HG03565 (cell line): Measurements from ENCODE around the gene LST1.

Experiments used
- ATAC-seq: cut with Tn5 transposase; IDR thresholded peaks from one replicate; pipeline ENCODE4 v1.9.1; 2021; ENCODE audit warnings: mild to moderate bottlenecking, moderate library complexity; ENCODE audit not compliant: unreplicated experiment

LST1 gene

DNA sequence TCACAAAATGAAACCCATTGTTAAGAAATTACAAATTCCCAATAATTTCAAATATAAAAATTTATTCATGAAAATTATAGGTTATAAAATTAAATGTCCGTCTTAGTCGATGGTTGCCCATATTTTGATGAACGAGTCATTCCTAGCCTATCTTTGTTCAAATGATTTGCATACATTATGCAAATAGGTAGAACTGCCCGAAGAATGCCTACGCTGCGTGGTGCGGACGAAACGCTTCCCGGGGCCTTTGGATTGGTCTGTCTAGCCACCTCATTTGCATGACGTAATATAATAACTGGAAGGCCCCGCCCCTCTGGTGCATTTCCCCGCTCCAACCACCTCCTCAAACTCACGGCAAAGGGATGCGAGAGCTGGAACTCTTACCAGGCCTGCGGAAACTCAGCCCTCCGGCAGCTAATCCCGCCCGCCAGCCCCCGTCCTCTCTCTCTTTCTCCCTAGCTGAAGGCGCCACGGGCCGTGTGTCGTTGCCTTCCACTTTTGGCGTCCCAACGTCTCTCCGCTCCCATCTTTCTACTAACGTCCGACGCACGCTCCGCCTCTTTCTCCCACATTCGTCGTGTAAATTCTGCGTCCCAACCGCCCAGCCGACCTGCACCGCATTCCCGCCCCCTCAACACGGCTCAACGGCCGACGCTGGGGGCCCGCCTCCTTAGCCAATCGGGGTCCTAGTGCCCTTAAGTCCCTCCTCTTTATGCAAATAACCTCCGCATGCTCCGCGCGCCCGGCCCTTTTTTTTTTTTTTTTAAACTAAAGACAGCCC lies 33.9 kb downstream of the LST1 start:
- ATAC-seq: peak; percentile 76

DNA sequence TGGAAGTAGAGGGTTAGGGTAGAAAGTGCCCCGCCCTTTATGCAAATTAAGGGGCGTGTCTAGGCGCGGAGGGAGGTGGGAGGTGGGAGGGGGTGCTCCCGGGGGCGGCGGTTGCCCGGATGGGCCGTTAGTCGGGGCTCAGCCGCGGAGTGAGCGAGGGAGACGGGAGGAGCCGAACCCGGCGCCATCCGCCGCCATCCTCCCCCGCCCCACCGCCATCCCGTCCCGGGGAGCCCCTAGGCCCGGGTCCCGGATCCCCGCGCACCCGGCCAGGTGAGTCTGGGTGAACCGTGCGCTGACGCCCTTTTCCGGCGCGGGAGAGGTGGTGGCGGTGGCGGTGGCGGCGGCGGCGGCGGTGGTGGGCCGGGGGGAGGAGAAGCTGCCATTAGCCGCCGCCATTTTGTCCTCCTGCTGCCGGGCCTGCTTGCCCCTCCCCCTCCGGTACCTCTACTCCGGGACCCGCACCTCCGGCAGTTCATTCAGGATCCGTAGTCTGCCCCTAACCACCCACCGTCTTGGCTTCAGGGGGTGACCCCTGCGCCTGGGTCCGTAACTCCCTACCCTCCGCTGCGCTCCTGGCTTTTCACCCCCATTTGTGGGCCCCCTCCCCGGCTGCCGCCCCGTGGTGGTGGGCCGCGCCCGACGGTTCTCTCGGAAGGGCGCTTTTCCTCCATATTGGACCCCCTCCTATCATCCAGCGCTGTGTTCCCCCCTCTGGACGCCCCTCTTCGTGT lies 34.7 kb downstream of the LST1 start, which contains the start of gene PRRC2A:
Gene PRRC2A (plus strand): TSS at position 130 of the 734 bp plus-strand sequence. CDS start 2,075 bp downstream, outside the sequence.
- peak; percentile 14 for ATAC-seq

DNA sequence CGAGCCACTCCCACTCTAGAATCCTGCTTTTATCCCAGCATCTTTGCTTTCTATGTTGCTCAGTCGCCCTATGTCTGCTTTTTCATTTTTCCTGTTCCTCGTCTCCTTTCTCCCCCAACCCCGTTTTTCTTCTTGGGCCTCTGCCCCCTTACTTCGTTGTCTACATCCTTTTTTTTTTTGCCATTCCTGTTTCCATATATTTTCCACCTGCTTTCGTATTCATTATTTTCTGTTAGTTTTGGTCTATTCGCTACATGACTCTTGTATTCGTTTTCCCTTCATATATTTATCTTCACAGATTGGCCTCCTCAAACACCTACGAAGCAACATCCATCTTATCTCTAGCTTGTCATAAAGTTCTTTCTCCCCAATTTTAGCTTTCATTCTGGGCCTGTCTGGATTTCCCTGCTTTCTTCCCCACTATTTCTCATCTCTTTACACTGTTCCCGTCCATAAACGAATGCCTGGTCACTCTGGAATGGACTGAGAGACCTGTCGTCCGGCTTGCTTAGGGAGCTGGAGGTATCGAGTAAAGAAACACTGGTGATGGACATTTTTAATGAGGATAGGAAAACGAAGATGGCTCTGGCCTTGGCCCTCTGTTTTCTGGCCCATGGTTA lies 35.4 kb downstream of the LST1 start:
- no peak for ATAC-seq

DNA sequence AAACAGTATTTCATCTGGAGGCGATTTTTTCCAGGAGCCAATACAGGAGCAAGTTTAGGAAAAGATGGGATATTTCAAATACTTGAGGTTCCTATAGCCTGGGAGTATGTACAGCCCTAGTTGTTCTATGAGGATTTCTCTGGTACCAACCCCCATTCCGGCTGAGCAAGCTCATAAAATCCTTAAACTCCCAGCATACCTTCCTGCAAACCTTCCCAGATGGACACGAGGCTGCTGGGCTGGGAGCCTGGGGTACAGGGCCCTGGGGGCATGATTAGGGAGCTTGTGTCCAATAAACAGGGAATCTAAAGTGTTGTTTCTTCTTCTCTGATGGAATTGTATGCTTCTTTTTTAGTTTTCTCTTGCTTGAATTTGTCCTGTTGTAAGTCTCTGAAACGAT lies 35.9 kb downstream of the LST1 start:
- no peak for ATAC-seq

DNA sequence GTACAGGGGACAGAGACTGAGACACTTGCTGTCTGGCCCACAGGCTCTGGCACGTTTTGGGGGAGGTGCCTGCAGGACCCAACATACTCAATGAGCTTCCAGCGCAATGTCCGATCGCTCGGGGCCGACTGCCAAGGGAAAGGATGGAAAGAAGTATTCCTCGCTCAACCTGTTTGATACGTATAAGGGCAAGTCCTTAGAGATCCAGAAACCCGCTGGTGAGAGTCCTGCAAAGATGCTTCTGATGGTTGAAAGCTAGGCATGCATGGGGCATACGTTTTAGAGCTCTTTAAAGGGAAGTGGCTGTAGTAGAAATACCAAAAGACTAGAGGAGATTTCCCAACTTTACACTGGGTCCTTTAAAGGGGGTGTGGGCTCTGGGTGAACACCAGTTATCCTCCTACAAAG lies 36.6 kb downstream of the LST1 start:
- ATAC-seq: no peak

DNA sequence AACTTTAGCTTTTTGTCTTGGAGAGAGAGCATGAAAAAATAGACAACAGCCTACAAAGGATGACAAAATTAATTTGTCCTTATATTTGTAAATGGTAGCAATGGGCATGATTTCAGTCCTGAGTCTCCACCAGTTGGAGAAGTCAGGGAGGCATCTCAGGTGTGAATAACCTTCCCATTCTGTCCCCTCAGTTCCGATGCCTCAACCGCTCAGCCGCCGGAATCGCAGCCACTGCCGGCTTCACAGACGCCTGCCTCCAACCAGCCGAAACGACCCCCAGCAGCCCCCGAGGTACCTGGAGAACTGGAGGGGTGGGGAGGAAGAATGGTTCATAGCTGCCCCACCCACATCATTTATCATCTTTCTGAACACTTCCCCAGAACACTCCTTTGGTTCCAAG lies 38.0 kb downstream of the LST1 start:
- ATAC-seq: no peak

DNA sequence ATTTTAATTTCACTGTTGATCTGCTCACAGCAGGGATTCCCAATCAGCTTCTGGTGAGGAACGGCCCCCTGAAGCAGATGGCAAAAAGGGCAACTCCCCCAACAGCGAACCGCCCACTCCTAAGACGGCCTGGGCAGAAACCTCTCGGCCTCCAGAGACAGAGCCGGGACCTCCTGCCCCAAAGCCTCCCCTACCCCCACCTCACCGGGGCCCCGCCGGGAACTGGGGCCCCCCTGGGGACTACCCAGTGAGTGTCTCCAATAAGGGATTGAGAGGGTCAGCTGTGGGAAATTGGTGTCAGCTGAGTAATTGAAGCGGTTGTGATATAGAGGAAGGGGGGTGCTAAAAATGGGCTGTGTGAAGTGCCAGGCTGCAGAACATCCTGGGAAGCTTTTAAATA lies 40.9 kb downstream of the LST1 start:
- ATAC-seq: no peak

DNA sequence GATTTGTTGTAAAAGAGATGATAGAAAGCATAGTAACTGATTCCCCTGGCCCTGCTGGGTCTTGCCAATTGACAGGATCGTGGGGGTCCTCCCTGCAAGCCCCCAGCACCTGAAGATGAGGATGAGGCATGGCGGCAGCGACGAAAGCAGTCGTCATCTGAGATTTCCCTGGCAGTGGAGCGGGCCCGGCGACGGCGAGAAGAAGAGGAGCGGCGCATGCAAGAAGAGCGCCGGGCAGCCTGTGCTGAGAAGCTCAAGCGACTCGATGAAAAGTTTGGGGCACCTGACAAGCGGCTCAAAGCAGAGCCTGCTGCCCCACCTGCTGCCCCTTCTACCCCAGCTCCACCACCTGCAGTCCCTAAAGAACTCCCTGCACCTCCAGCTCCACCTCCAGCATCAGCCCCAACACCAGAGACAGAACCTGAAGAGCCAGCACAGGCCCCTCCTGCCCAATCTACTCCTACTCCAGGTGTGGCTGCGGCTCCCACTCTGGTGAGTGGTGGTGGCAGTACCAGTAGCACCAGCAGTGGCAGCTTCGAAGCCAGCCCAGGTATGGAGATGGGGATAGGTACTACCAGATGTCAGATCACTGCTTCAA lies 41.7 kb downstream of the LST1 start:
- no peak for ATAC-seq

DNA sequence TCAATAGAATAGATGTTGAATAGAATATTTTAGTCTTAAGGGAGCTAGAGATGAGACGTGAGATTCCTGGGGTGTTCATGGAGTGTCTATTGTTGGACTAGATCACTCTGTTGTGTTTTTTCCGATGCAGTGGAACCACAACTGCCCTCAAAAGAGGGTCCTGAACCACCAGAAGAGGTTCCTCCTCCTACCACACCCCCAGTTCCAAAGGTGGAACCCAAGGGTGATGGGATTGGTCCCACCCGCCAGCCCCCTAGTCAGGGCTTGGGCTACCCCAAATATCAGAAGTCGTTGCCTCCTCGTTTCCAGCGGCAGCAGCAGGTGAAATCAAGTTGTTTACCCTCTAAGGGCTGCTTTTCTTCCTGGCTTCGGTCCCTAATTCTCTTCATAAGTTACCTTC lies 42.9 kb downstream of the LST1 start:
- no peak for ATAC-seq

DNA sequence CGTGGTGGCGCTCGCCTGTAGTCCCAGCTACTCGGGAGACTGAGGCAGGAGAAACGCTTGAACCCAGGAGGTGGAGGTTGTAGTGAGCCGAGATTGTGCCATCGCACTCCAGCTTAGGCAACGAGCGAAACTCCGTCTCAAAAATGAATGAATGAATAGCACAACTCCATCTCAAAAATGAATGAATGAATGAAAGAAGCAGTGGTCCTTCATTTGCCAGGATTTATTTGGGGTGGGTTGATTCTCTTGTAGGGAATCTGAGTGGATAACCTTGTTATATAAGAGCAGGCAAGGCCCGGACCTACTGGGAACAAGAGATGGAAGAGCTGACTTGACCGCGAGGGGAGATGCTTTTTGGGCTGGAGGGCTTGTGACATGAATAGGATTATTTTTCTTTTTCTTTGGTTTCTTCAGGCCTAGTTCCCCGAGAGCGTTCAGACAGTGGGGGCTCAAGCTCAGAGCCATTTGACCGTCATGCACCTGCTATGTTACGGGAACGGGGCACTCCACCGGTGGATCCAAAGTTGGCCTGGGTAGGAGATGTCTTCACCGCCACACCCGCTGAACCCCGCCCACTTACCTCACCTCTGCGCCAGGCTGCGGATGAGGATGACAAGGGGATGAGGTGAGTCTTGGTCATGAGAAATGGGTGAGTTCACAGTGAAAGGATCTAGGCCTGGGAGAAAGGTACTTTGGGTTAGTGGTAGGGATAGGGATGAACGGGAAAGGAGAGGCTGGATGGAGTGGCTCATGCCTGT lies 44.3 kb downstream of the LST1 start:
- ATAC-seq: no peak

DNA sequence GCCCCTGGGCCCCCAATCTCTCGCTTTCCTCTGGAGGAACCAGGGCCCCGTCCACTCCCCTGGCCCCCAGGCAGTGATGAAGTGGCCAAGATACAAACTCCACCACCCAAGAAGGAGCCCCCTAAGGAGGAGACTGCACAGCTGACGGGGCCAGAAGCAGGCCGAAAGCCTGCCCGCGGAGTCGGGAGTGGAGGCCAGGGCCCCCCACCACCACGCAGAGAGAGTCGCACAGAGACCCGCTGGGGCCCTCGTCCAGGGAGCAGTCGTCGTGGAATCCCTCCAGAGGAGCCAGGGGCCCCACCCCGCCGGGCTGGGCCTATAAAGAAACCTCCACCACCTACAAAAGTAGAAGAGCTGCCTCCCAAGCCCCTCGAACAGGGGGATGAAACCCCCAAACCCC lies 45.1 kb downstream of the LST1 start:
- ATAC-seq: no peak

DNA sequence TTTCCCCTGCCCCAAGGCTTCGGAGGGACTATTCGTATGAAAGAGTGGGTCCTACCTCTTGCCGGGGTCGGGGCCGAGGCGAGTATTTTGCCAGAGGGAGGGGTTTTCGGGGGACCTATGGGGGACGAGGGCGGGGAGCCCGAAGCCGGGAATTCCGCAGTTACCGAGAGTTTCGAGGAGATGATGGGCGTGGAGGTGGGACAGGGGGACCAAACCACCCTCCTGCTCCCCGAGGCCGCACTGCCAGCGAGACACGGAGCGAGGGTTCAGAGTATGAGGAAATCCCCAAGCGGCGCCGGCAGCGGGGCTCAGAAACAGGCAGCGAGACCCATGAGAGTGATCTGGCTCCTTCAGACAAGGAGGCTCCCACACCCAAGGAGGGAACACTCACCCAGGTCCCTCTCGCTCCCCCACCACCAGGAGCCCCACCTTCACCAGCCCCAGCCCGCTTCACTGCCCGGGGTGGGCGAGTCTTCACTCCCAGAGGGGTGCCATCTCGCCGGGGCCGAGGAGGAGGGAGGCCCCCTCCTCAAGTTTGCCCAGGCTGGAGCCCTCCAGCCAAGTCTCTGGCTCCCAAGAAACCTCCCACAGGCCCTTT lies 45.7 kb downstream of the LST1 start:
- no peak for ATAC-seq

DNA sequence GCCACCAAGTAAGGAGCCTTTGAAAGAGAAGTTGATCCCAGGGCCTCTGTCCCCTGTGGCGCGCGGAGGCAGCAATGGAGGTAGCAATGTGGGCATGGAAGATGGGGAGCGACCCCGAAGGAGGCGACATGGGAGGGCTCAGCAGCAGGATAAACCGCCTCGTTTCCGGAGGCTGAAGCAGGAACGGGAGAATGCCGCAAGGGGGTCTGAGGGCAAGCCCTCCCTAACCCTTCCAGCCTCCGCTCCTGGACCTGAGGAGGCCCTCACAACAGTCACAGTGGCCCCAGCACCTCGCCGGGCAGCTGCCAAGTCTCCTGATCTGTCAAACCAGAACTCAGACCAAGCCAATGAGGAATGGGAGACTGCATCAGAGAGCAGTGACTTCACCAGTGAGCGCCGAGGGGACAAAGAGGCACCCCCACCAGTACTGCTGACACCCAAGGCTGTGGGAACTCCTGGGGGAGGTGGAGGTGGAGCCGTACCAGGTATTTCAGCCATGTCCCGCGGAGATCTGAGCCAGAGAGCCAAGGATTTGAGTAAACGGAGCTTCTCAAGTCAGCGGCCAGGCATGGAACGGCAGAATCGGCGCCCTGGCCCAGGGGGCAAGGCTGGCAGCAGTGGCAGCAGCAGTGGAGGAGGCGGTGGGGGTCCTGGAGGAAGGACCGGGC lies 46.3 kb downstream of the LST1 start:
- ATAC-seq: no peak

DNA sequence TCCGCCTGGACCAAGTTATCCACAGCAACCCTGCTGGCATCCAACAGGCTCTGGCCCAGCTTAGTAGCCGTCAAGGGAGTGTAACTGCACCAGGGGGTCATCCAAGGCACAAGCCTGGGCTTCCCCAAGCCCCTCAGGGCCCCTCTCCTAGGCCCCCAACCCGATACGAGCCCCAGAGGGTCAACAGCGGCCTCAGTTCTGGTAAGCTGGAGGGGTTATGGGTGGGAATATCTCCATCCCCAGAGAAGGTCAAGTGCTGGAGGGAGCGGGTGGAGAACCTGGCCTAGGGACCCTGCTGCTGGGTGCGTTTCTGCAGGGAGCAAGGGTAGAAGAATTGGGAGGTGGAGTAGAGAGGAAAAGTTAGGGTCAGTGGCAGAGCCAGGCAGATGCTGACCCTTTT lies 47.4 kb downstream of the LST1 start:
- ATAC-seq: no peak

DNA sequence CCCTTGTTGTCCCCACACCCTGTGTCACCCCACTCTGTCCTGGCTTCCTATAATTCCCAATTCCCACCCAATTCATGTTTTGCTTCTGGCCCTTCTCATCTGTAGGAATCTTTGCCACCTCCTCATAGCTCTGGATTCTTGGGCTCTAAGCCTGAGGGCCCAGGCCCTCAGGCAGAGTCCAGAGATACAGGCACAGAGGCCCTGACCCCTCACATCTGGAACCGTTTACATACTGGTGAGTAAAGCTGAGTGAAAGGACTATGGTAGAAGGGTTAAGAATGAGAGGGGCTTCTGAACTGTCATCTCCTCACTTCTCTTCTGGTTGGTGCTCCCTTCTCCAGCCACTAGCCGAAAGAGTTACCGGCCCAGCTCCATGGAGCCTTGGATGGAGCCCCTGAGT lies 48.1 kb downstream of the LST1 start:
- ATAC-seq: no peak

DNA sequence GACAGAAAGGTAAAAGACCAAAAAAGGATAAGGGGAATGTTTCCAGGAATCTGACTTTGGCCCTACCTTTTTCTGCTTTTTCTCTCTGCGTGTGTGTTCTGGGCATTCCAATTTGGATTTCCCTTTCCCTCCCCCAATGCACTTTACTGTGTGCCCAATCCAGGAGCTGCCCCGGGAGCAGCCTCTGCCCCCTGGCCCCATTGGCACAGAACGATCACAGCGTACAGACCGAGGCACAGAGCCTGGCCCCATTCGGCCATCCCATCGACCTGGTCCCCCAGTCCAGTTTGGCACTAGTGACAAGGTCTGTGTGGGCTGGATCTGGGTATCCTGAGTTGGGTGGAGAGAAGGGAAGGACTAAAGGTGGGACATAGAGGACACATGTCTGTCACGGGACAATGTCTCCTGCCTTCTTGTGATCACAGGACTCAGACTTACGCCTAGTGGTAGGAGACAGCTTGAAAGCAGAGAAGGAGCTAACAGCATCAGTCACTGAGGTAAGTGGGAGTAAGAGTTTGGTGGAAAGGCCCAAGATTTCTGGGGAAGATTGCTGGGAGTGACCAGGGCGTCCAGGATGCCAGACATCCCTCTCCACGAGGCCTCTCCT lies 49.0 kb downstream of the LST1 start:
- ATAC-seq: no peak

DNA sequence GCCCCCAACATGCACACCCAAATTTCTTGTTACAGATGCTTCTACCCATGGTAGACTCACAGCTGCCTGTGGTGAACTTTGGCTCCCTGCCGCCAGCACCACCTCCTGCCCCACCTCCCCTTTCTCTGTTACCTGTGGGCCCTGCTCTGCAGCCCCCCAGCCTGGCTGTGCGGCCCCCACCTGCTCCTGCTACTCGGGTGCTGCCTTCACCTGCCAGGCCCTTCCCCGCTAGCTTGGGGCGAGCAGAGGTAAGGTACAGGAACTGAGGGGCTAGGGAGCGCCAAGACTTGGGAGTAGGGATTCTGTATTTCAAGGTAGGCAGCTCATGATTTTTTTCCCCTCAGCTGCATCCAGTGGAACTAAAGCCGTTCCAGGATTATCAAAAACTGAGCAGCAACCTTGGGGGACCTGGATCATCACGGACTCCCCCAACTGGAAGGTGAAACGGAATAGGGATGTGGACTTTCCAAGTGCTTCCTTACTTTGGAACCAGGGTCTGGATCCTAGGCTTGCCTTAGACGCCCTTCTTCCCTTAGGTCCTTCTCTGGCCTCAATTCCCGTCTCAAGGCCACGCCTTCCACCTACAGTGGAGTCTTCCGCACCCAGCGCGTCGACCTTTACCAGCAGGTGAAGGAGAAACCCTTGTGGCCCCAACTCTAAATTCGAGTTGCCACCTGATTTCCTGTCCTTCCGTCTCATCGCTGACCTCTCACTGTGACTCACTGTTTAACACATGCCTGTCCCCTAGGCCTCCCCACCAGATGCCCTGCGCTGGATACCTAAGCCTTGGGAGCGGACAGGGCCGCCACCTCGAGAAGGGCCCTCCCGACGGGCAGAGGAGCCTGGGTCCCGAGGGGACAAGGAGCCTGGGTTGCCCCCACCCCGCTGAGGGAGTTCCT lies 50.9 kb downstream of the LST1 start:
- ATAC-seq: no peak
